OCI-LY7 (cell line): ENCODE results near the gene DGKQ. TPM values are rescaled to one million over a fixed set of nuclear protein-coding genes. Genes with fewer than 3 reads are reported as not detected.

Experiments
- BruUV-seq: library from RNA; stranded (reverse); fragments of 400-500 nt; replicated peaks from 2 replicates; lab custom pipeline; 2021; lab: Mats Ljungman, UMichigan
- CTCF ChIA-PET: fragments of 300-600 bp; sonication (Branson Sonifier 250); formaldehyde crosslinking; loops from one replicate; lab custom pipeline; 2022; ENCODE audit warnings: antibody characterized with exemption; ENCODE audit not compliant: unreplicated experiment; lab: Charles Lee
- POLR2A ChIA-PET: fragments of 300-600 bp; sonication (Branson Sonifier 250); formaldehyde crosslinking; loops from one replicate; lab custom pipeline; 2022; ENCODE audit warnings: antibody characterized with exemption; lab: Charles Lee
- DNase-seq: peaks from one replicate; pipeline ENCODE4 v3.0.0-alpha.2; 2015; ENCODE audit warnings: low spot score
- H2AFZ ChIP-seq: fragments of 200-600 bp; sonication (generic), shearing (Covaris generic); 2 replicates; pipeline ENCODE4 v1.6.1; 2014; ENCODE audit warnings: mild to moderate bottlenecking, antibody characterized with exemption, low read length, moderate library complexity
- H3K27ac ChIP-seq: fragments of 200-600 bp; sonication (generic); 2 replicates; pipeline ENCODE4 v1.5.1; 2014; ENCODE audit warnings: mixed run types, low read depth, mild to moderate bottlenecking, moderate library complexity, low read length, inconsistent platforms; ENCODE audit not compliant: poor library complexity, severe bottlenecking
- H3K36me3 ChIP-seq: fragments of 200-600 bp; sonication (generic); 2 replicates; pipeline ENCODE4 v1.6.1; 2014; ENCODE audit warnings: mild to moderate bottlenecking, antibody characterized with exemption, low read length, moderate library complexity, mixed read lengths; ENCODE audit not compliant: insufficient read depth
- H3K4me1 ChIP-seq: fragments of 200-600 bp; sonication (generic); 2 replicates; pipeline ENCODE4 v1.5.1; 2014; ENCODE audit warnings: mild to moderate bottlenecking, low read length; ENCODE audit not compliant: insufficient read depth, poor library complexity, severe bottlenecking
- H3K4me2 ChIP-seq: fragments of 200-600 bp; sonication (generic); 2 replicates; pipeline ENCODE4 v1.6.1; 2014; ENCODE audit warnings: mild to moderate bottlenecking, low read length
- H3K4me3 ChIP-seq: fragments of 200-600 bp; sonication (generic); 2 replicates; pipeline ENCODE4 v1.5.1; 2014; ENCODE audit warnings: mild to moderate bottlenecking, low read depth, low read length; ENCODE audit not compliant: poor library complexity, severe bottlenecking
- H3K79me2 ChIP-seq: fragments of 200-600 bp; sonication (generic); 2 replicates; pipeline ENCODE4 v1.6.1; 2016; ENCODE audit warnings: low read depth, mild to moderate bottlenecking, low read length, moderate library complexity, mixed read lengths; ENCODE audit not compliant: insufficient read depth
- H3K9me2 ChIP-seq: fragments of 200-600 bp; sonication (generic); 2 replicates; pipeline ENCODE4 v1.6.1; 2016; ENCODE audit warnings: mild to moderate bottlenecking, low read length, mixed read lengths; ENCODE audit not compliant: insufficient read depth
- H3K9me3 ChIP-seq: fragments of 200-600 bp; sonication (generic); 2 replicates; pipeline ENCODE4 v1.6.1; 2014; ENCODE audit warnings: mild to moderate bottlenecking, mixed run types, low read length, mixed read lengths
- H4K20me1 ChIP-seq: fragments of 200-600 bp; sonication (generic); 2 replicates; pipeline ENCODE4 v1.6.1; 2014; ENCODE audit warnings: mild to moderate bottlenecking, antibody characterized with exemption, low read length, moderate library complexity, mixed read lengths; ENCODE audit not compliant: insufficient read depth
- EZH2phosphoT487 ChIP-seq: fragments of 200-600 bp; sonication (generic); IDR thresholded peaks from 2 replicates; pipeline ENCODE4 v1.6.1; 2018; ENCODE audit warnings: low read depth, borderline replicate concordance, mild to moderate bottlenecking, mixed run types, antibody characterized with exemption, low read length, moderate library complexity, mixed read lengths
- intact Hi-C: fragments of 100-400 bp; cut with micrococcal nuclease; formaldehyde crosslinking; loops from one replicate; pipeline ENCODE4 v1.10.0; 2022; ENCODE audit not compliant: unreplicated experiment
- total RNA-seq, 2 experiments: library from RNA; depleted of rRNA in 1 of 2; stranded (reverse); fragments of >200 nt in 1 of 2; shearing (Covaris generic) in 1 of 2; gene quantifications; 2 replicates each; pipeline ENCODE4 v1.2.3, GENCODE V29; 2014 to 2022
- TF ChIP-seq, protein P1 (sequence below): fragments of 200-600 bp; sonication (generic); conservative IDR thresholded peaks from 2 replicates; pipeline ENCODE4 v1.5.1; 2014; ENCODE audit warnings: mild to moderate bottlenecking, antibody characterized with exemption, low read length, moderate library complexity, mixed read lengths

Gene DGKQ
- total RNA-seq, 2 experiments from 2014 or later = 11.3 to 15.2 TPM

DNA sequence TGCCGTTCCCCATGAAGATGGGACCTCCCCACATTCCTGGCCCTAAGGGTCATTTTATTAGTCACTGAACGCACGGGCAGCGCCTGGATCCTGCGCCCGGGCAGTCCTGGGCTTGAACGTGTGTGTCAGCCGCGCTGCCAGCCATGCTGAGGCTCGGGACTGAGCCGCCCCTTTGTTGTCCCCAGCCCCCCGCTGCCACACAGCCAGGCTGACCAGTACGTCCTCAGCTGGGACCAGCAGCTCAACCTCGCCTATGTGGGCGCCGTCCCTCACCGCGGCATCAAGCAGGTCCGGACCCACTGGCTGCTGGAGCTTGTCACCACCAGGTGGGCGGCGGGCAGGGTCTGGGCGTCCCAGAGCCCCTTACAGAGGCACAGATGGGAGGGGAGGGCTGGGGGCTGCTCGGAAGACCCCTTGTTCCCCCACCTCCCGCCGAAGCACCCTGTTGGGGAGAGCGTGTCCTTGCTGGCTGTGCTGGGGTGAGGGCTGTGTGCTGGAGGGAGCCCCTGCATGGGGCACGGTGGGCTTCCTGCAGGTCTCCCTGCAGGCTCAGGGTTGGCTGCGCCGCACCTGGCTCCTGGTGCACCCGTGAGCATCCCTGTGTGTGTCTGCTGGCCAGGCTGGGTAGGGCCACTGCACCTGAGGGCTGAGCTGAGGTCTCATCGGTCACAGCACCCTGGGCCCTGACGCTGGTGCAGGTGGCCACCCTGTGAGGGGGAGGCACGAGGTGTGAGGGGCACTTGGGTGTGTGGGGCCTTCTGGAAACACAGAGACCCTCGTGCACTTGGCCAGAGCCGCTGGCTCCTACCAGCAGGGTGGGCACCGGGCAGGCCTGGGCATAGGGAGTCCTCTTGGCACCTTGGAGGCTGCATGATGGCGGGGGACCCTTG lies 14.5 kb upstream of the DGKQ start:
- DNase-seq = no peak
- H3K9me3 ChIP-seq = no peaks in the 10 kb centered on the region
- no peak overlapping the region for H3K27ac ChIP-seq
- BruUV-seq = no TSS peak
- H3K36me3 ChIP-seq = no peaks in the 10 kb centered on the region
- H3K9me2 ChIP-seq = no peaks in the 10 kb centered on the region
- CTCF ChIA-PET = interaction anchor here (0.6 kb wide), 1 partner anchor 596 kb away, joined by 3 read pairs; no protein-coding TSS in a partner anchor
- H3K4me3 ChIP-seq = peak overlapping the region; percentile 67
- TF ChIP-seq EZH2phosphoT487 = no peak
- TF ChIP-seq, protein P1, sequence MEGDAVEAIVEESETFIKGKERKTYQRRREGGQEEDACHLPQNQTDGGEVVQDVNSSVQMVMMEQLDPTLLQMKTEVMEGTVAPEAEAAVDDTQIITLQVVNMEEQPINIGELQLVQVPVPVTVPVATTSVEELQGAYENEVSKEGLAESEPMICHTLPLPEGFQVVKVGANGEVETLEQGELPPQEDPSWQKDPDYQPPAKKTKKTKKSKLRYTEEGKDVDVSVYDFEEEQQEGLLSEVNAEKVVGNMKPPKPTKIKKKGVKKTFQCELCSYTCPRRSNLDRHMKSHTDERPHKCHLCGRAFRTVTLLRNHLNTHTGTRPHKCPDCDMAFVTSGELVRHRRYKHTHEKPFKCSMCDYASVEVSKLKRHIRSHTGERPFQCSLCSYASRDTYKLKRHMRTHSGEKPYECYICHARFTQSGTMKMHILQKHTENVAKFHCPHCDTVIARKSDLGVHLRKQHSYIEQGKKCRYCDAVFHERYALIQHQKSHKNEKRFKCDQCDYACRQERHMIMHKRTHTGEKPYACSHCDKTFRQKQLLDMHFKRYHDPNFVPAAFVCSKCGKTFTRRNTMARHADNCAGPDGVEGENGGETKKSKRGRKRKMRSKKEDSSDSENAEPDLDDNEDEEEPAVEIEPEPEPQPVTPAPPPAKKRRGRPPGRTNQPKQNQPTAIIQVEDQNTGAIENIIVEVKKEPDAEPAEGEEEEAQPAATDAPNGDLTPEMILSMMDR = no peak
- H3K4me2 ChIP-seq = peak overlapping the region; percentile 66
- intact Hi-C loops = loop anchor here (1.0 to 5.0 kb wide), 4 partner anchors 55 to 245 kb away; partner anchors contain the start of genes GAK and TMEM175
- H2AFZ ChIP-seq = no peak overlapping the region
- H4K20me1 ChIP-seq = no peaks in the 10 kb centered on the region
- H3K4me1 ChIP-seq = no peaks in the 10 kb centered on the region
- H3K79me2 ChIP-seq = no peaks in the 10 kb centered on the region
- POLR2A ChIA-PET = interaction anchor here (1.0 kb wide), 1 partner anchor 194 kb away, joined by 3 read pairs; no protein-coding TSS in a partner anchor

DNA sequence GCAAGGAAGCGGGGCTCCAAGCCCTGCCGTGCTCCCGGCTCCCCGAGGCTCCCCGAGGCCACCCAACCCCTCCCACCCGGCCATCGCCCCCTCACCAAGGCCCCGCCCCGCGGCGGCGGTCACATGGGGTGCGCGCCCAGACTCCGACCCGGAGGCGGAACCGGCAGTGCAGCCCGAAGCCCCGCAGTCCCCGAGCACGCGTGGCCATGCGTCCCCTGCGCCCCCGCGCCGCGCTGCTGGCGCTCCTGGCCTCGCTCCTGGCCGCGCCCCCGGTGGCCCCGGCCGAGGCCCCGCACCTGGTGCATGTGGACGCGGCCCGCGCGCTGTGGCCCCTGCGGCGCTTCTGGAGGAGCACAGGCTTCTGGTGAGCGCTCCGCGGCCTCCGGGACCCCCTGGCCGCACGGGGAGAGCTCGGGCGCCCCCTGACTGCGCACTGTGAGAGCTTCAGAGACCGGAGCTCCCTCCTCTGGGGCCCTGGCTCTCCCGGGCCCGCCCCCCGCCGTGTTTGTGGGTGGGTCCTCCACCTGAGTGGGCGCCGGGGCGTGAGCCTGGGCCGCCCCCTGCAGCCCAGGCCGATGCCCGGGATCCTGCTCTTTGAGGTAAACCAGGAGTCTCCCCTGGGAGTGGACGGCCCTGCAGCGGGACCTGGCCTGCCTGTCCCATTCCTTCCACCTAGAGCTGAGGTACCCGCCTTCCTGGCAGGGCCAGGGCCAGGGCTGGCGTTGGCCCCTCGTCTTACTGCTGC lies 13.7 kb upstream of the DGKQ start, which contains the start of gene IDUA:
IDUA (plus strand) TSS at position 166 of the 745 bp plus-strand sequence; CDS start at position 207, 41 bp downstream.
- intact Hi-C loops = loop anchor here (1.0 to 5.0 kb wide), 4 partner anchors 54 to 244 kb away; partner anchors contain the start of genes GAK and TMEM175
- ChIA-PET POLR2A (interaction anchor here (1.0 kb wide), 1 partner anchor 193 kb away, joined by 3 read pairs; no protein-coding TSS in a partner anchor), CTCF (interaction anchor here (0.6 kb wide), 1 partner anchor 66 kb away, joined by 3 read pairs; no protein-coding TSS in a partner anchor)
- no TSS peak for BruUV-seq
- Histone ChIP-seq H3K36me3 (no peaks in the 10 kb centered on the region), H3K4me1 (no peaks in the 10 kb centered on the region), H4K20me1 (no peaks in the 10 kb centered on the region), H3K27ac (no peak within 1 kb of the TSS), H3K79me2 (no peaks in the 10 kb centered on the region), H3K9me2 (no peaks in the 10 kb centered on the region), H3K9me3 (no peaks in the 10 kb centered on the region), H3K4me3 (peak within 1 kb of the TSS; percentile 67), H3K4me2 (peak within 1 kb of the TSS; percentile 66), H2AFZ (peak within 1 kb of the TSS; percentile 78)
- TF ChIP-seq EZH2phosphoT487 = no peak
- TF ChIP-seq, protein P1 = peak; percentile 85
- DNase-seq = peak; percentile 90
